Stimulated activated naive CD4-positive, alpha-beta T cell treated with Interleukin-2 at 50 U/mL for 16 hours (primary cell): ENCODE results near the gene ACTR8.

Experiments used
- DNase-seq: peaks from one replicate; lab custom pipeline; 2025; lab: John Stamatoyannopoulos, UW

The ACTR8 gene

DNA sequence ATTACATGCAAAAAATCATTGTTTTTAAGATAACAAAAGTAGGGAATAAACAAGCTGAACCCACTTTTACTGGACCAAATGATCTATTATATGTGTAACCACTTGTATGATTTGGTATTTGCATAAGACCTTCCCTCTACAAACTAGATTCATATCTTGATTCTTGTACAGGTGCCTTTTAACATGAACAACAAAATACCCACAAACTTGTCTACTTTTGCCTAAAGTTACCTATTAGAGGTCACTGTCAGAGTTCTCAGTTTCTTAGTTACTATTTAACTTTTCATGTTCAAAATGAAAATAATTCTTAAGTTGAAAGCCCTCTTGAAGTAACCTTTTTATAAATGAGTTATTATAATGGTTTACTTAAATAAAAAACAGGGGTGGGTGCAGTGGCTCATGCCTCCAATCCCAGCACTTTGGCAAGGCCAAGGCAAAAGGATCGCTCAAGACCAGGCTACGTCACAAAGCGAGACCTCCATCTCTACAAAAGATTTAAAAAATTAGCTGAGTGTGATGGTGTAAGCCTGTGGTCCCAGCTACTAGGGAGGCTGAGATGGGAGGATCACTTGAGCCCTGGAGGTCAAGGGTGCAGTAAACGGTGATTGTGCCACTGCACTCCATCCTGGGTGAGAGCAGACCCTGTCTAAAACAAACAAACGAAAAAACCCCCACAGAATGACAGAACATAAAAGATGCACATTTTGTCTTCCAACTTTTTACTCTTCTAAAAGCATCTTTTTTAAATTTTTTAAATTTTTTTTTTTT is 16.0 kb downstream of the ACTR8 start:
- DNase-seq: no peak

DNA sequence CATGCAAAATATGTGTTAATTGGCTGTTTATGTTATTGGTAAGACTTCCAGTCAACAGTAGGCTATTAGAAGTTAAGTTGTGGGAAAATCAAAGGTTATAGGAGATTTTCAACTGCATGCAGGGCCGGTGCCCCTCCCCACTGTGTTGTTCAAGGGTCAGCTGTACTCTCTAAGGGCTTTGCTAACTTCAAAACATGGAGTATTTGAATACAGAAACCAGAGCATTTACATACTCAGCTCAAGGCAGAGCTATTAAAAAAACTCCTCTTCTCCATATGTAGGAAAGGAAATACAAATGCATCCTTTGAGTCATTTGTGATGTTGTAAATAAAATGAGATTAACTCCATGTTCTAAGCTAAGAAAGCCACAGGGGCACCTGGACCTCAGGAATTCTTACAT is 18.8 kb downstream of the ACTR8 start:
- DNase-seq: no peak

DNA sequence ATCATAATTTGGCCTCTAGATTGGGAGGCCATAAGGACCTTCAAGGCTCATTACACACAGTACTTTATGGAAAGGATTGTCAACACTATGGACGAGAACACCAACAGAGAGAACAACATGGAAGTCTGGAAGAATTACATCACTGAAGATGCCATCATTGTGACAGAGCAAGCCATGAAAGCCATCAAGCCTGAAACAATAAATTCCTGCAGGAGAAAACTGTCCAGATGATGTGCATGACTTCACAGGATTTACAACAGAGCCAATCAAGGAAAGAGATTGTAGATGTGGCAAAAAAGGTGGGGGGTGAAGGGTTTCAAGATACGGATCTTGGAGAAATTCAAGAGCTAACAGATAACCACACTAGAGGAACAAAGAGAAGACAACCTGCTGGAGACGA is 19.7 kb downstream of the ACTR8 start:
- no peak for DNase-seq

DNA sequence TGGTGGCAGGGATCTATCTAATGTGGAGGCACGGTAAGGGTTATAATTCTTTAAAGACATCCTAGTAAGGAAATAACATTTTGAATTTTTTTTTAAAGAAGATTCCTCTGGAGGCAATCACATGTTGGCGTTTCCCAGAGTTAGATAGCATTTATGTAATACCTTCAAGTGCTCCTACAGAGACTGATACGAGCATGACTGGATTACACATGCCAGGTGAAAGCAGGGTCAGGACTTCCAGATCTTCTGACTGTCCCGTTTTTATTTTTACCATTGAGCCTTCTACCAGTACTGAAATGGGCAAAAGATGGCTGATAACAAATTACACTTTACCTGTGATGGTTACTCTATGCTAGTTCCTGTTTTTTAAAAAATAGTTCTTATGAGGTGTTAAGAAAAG is 21.8 kb downstream of the ACTR8 start:
- DNase-seq: no peak

DNA sequence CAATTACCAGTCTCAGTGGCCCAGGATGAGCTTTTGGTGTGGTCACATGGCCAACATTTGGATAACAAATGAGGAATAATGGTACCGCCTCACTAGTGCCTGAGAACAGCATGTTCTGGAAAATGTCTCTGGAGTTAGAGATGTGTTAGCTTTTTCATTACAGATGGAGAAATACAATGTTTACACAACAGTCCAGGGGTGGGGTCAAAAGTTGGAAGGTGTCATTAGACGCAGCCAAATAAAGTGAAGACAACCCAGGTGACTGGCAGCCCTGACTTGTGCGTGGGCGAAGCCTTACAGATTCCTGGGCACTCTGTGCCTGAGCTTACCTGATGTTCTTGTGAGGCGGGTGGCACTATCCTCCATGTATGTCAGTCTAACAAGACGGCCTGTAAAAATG is 22.8 kb downstream of the ACTR8 start:
- DNase-seq: no peak

DNA sequence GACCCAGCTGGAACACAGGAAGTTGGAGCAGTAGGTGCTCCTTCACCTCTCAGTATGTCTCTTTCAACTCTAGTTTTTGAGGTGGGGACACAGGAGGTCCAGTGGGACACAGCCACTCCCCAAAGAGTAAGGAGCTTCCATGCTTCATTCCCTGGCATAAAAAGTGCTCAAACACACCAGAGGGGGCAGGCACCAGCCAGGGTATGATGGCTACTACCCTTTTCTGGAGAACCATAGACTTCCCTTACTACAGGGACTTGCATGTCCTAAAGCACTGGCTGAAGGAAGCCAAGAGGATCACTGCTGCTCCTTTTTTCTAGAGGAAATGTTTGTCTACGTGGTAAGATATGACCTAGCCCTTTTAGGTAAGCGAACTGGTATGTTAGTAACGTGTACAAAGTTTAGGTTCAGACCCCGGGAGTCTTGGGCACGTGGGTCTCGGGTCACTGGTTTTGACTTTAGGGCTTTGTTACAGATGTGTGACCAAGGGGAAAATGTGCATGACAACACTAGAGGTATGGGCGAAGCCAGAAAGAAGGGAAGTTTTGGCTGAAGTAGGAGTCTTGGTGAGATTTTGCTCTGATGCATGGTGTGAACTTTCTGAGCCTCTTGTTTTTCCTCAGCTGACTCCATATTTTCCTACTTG is 23.7 kb downstream of the ACTR8 start:
- no peak for DNase-seq

DNA sequence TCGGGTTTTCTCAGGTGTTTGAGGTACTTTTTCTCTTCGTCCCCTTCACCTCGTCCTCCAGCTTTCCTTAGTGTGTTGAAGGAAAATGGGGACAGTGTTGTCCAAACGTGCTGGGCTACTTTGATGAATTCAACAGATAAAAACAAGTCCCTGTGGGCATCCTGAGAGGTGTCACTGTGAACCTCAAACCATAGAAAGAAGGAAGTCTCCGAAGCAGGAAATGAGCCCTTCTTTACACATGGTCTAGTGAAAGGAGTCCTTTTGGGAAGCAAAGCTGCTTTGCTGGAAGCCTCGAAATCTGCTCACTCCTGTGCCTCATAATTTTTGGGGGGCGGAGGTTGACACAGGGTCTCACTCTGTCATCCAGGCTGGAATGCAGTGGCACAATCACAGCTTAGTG is 25.0 kb downstream of the ACTR8 start:
- DNase-seq: no peak

DNA sequence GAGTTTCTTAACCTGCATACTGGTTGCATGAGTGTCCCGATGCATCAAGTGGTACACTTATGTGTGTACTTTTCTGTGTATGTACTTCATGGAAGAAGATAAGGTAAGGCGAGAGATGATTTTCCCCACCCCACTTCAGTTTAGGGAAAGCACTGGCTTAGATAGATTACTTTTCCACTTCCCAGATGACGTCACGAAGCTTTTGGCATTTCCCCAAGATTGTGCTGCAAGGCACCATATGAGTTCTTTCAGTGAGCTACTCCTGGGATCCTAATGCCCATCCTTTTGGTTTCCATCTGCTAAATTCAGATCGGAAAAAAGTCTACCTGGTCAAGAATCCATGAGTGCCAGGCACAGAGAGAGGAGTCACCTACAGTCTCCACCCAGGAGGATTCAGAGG is 31.1 kb downstream of the ACTR8 start:
- no peak for DNase-seq

DNA sequence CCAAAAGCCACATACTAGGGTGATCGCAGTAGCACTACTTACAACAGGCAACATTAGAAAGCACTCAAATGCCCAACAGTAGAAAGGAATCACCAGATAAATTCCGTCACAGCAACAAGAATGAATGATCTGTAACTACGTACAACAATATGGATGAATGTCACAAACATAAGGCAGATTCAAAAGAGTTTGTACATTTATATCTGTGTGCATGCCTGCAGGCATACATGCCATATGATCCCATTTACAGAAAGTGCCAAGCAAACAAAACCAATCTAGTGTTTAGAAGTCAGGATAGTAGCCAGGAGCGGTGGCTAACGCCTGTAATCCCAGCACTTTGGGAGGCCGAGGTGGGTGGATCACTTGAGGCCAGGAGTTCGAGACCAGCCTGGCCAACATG is 32.0 kb downstream of the ACTR8 start:
- DNase-seq: no peak

DNA sequence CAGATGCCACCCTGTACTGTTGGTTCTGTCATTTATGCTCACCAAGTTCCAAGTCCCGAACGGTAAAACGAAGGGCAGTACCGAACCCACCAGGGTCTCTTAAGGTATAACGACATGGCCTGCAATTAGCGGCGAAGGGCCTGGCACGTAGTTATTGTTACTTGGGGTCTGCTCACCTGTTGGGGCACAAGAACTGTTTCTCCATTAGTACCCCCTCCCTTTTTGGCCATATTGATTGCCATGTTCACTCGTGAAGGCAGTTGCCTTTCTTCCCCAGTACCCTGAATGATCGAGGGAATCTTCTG is 35.1 kb downstream of the ACTR8 start:
- no peak for DNase-seq

DNA sequence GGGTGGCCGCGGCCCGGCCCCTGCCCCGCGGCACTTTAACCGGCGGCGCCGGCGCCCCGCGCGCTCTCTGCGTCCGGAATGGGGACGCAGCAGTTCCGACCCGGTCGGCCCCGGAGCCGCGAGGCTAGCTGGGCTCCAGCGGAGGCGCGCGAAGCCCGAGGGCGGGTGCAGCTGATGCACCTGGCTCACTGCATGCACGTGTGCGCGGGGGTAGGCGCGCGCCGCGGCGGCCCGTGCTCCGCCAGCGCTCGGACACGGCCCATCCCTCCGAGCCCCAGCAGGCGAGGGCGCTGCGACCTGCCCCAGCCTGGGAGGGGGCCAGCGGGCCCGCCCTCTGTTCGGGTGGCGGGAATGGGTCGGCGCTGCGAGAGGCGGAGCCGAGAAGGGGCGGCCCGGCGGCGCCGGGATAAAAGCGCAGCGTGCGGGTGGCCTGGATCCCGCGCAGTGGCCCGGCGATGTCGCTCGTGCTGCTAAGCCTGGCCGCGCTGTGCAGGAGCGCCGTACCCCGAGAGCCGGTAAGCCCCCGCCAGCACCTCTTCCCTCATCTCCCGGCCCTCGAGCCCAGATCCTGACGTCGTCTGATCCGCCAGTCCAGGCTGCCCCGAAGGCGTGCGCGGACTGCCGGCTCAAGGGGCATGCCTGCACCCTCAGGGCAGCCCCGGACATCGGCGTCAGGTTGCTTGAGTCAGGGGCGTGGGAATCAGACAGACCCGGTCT is 35.7 kb downstream of the ACTR8 start, which contains the start of the genes CHDH and IL17RB:
TSS of gene CHDH (minus strand) at position 286 of the 717 bp plus-strand sequence. CDS start 22,411 bp downstream, outside the sequence.
TSS of gene IL17RB (plus strand) at position 435 of the 717 bp plus-strand sequence. CDS start at position 456, 21 bp downstream.
- DNase-seq: no peak

DNA sequence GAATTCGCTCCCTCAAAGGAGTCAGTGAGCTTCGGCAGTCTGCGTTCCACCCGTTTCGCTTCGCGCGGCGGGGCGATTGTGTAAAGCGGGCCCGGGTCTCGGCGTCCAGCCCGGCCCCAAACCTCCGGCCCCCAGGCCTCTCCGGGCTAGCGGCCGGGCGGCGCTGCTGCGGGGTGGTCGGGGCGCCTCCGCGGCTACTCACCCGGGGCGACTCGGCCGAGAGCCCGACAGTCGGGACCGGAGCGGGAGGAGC is 36.1 kb downstream of the ACTR8 start:
- no peak for DNase-seq

DNA sequence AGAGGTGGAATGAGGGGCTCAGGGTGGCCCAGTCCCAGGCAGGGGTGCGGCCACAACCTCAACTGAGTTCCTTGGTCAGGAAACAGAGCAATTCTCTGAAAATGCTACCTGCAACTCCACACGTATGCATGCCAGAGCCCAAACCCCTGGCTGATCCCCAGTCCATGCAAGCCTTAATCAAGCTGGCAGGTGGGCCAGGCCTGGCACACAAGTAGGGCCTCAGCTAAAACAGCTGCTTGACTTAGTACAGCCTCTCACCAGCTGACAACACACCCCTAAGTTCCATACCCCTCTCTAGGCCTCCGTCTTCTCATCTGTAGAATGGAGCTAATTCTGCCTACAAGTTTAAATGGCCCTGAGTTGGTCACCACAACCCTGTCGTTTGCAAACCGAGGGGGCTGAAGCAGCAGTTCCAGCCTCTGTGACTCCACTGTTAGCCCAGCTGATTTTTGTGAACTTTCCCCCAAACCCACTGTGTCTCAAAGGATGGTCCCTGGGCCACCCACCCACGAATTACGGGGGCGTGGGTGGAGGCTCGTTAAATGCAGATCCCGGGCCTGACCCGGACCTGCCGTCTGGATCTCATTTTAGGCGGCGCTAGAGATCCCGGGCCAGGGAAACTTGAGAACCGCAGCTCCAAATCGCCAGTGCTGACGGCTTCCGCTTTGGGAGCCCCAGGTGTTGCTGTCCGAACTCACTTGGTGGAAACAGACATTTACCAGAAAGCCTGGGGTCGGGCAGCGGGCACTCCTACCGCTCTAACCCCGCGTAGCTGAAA is 36.7 kb downstream of the ACTR8 start:
- no peak for DNase-seq

DNA sequence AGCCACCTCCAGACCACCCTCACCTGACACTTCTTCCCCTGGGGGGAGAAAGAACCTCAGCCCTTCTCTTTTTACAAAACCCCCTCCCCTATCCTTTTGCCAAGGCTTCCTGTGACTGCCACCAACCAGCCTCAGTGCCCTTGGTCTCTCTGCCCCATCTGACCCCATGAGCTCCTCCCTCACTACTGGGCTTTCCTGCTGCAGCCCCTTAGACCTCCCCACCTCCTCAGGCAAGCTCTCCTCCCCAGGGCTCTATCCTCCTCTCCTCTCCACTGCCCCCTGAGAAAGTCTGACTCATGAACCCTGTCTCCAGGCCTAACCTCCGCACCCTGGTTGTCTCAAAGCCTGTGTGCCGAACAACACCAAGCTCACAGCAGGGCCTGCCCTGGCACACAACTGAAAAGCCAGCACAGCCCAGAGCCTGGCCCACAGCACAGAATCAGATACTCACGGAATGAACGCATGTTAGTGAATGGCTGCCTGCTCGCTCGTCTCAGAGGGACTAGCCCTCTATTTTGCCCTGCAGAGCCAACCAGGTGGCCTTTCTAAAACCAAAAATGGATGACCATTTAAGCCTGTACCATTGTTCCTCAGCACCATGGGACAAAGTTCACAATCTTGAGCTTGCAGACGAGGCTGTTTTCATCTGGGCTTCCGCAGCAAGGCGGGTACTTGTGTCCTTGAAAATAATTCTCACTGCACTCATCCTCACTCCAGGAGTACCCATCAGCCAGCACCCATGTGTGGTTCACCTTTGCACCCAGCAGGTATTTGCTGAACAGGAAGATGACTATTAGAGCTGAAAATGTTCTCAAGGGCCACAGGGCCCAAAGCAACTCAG is 37.5 kb downstream of the ACTR8 start:
- DNase-seq: no peak

DNA sequence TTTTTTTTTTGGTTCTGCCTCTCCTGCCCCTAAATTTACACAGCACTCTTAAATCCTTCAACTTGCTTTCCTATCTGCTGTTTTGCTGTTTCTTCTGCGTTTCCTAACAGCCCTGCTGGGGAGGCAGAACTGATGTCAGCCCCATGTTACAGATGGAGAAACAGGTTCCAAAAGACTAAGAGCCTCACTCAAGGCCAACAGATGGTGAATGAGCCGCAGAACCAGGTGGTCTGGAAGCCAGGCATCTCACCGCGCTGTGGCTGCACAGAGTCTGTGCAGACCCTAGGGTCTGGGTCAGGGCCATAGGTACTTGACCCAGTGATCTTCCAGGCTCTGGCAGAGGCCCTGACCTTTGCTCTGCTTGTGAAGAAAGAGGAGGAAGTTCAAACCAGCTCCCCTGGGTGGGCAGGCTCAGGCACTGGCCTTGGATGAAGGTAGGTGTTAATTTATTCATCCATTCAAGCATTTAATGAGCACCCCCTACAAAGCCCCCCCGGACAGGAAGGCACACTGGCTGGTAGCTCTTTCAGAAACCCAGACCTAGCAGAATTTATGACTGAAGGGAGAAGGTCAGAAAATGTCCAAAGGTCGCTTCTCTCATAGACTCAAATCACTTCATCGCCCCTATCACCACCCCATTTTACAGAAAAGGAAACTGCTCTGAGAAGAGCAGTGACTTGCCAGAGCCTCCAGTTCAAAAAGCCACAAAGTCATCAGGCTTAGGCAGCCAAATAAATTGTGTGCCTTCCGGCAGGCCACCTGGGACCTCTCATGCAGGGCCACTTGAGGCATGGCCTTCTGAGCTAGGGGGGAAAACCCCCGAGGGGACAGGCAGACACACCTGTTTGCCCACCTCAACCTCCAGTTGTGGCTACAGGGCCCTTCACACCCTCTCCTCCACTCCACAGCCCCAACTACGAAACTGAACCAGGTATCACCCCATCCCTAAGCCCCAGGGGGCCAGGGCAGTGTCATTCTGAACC is 38.5 kb downstream of the ACTR8 start:
- no peak for DNase-seq

DNA sequence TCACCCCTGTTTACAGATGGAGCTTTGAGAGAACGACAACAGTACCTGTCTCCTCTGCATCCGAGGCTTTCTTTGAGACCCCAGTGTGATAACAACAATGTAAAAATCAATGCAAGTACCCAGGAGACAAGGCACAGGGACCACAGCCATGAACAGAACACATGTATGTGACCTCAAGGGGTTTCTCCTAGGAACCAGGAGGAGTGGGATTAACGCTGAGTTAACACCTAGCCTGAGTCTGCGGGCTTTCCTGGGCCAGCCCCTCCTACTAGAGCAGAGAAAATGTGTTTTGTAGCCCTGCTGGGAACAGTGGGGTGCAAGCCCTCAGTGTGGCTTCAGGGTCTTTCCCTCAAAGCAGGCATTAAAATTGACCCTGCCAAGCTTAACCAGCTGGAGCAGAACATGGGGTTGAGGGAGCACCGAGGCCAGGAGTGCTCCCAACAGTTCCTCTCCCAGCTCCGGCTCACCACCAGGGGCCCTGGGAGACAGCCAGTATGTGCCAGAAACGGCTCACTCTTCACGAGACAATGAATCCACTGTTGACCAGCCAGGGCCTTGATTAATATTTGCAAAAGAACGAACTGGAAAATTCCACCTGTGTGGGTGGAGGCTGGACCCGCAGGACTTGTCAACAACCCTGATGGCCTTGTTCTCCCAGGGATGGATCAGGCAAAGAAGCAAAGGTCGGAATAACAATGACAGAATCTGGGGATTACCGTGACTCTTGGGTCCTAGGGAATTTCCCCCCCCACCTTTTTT is 39.3 kb downstream of the ACTR8 start:
- DNase-seq: no peak

DNA sequence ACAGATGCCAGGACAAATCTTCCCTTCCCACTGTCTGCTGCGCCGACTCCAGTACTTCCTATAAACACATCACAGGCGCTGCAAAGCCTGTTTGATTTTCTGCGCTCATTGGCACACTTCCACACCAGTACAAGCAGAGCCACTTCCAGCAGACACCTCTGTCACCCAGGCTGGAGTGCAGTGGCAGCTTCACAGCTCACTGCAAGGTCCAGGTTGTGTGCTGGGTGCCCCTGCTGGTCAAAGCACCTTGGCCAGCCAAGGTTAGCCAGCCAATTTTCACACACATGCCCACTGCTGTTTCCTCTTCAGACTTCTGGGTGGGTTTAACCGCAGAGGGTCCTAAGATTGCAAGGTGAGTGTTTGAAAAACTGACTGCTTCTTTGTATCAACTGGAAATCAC is 40.7 kb downstream of the ACTR8 start:
- no peak for DNase-seq

DNA sequence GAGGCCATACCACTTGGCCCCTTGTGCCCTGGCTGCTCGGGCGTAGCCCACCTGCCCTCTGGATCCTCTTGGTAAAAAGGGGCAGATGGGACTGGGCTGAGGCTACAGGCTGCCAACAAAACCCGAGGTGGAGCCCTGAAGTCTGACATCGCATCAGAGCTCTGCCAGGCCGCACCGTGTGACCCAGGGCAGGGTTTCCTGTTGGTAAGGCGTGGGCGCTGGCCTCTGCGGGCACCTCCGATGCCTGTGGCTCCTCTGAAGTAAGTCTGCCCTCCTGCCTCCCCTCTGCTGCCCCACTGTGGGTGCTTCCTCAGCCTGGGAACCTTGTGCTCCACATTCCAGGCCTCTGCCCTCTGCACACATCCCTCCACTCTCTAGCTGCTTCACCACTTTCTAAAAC is 44.6 kb downstream of the ACTR8 start:
- no peak for DNase-seq

DNA sequence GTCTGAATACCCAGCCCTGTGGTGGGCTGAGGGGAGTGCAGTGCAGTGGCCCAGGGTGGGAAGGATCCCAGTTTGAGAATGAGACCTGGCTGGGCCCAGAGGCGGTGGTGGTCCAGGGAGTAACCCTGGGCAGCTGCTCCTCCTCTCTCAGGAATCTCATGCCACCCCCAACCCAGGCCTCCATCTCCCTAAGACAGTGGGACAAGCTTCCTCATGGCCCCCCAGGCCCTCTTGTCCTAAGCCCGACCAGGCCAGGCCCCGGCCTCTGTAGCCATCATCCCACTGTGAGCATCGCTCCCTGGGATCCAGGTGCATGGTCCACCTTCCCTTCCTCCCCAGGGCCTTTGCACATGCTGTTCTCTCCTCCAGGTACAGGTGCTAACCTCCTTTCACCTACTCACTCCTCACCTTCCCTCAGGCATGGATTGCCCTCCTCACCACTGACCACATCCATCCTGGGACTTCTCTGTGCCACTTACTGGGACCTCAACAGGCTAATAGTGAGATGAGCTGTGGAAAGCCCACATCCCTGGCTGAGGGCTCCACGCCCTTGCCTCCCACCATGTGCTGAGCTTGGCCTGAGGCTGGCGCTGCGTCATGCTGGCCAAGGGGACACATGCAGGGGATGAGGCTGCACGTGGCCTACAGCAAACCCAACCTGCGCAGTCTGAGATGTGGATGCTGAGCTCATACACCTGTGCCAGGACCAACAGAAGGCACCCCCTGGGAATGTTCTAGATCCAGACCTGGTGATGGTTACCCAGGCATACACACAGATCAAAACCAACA is 45.7 kb downstream of the ACTR8 start:
- DNase-seq: no peak
